SK-N-SH (cell line): ENCODE results near the gene BNIPL. TPM values are rescaled to one million over a fixed set of nuclear protein-coding genes. Genes with fewer than 3 reads are reported as not detected.

ENCODE experiments used
- CTCF ChIA-PET: fragments of 300-600, 350-600 bp; formaldehyde crosslinking; extraction: SDS; loops from one replicate; lab custom pipeline; 2021; lab: Yijun Ruan, JAX
- POLR2A ChIA-PET: fragments of 350-600 bp; sonication (Branson Sonifier 250); formaldehyde crosslinking; extraction: SDS; loops from one replicate; lab custom pipeline; 2020; ENCODE audit warnings: antibody characterized with exemption, inconsistent platforms; lab: Yijun Ruan, JAX
- DNase-seq: peaks from one replicate; pipeline ENCODE4 v3.0.0; 2012
- H2AFZ ChIP-seq: fragments of 200-600 bp; sonication (generic); 2 replicates; pipeline ENCODE4 v1.8.1; 2016; ENCODE audit warnings: antibody characterized with exemption, mild to moderate bottlenecking, low read depth
- H3F3A ChIP-seq: fragments of 200-600 bp; sonication (generic); replicated peaks from 2 replicates; pipeline ENCODE3; 2016; ENCODE audit warnings: antibody characterized with exemption, mild to moderate bottlenecking; ENCODE audit not compliant: insufficient read depth
- H3K27ac ChIP-seq, 2 experiments: fragments of 200-500 bp in 1 of 2; fragments of 200-600 bp in 1 of 2; sonication (Bioruptor generic) in 1 of 2; sonication (generic), shearing (Covaris generic) in 1 of 2; 2 replicates each; pipeline versions ENCODE4 v1.5.1 to v1.6.1; 2014 to 2016; ENCODE audit warnings: low read depth in 2 of 2, inconsistent platforms in 1 of 2, low read length in 1 of 2, mild to moderate bottlenecking in 1 of 2, mixed read lengths in 1 of 2
- H3K27me3 ChIP-seq: fragments of 200-600 bp; sonication (generic), shearing (Covaris generic); 2 replicates; pipeline ENCODE4 v1.6.1; 2016; ENCODE audit warnings: mixed run types; ENCODE audit not compliant: insufficient read depth
- H3K36me3 ChIP-seq, 2 experiments: fragments of 200-500 bp in 1 of 2; fragments of 200-600 bp in 1 of 2; sonication (Bioruptor generic) in 1 of 2; sonication (generic) in 1 of 2; replicated peaks in 1 of 2; 2 replicates each; pipeline versions ENCODE3 to v1.5.1; 2014 to 2016; ENCODE audit warnings: low read length in 1 of 2, mild to moderate bottlenecking in 1 of 2; ENCODE audit not compliant: insufficient read depth in 2 of 2, control insufficient read depth in 1 of 2
- H3K4me1 ChIP-seq, 2 experiments: fragments of 200-500 bp in 1 of 2; fragments of 200-600 bp in 1 of 2; sonication (Bioruptor generic) in 1 of 2; sonication (generic), shearing (Covaris generic) in 1 of 2; 2 replicates each; pipeline versions ENCODE4 v1.5.1 to v1.6.1; 2014 to 2016; ENCODE audit warnings: low read depth in 1 of 2, low read length in 1 of 2, mixed run types in 1 of 2; ENCODE audit not compliant: insufficient read depth in 2 of 2, control insufficient read depth in 1 of 2
- H3K4me2 ChIP-seq: fragments of 200-600 bp; sonication (generic), shearing (Covaris generic); 2 replicates; pipeline ENCODE4 v1.6.1; 2017; ENCODE audit warnings: mixed run types
- H3K4me3 ChIP-seq, 2 experiments: fragments of 200-500 bp in 1 of 2; fragments of 200-600 bp in 1 of 2; sonication (Bioruptor generic) in 1 of 2; sonication (generic), shearing (Covaris generic) in 1 of 2; 2 replicates each; pipeline versions ENCODE4 v1.5.1 to v1.8.1; 2014 to 2016; ENCODE audit warnings: low read depth in 2 of 2, inconsistent platforms in 1 of 2, low read length in 1 of 2, mild to moderate bottlenecking in 1 of 2, mixed read lengths in 1 of 2, moderate library complexity in 1 of 2
- H3K79me2 ChIP-seq: fragments of 200-600 bp; sonication (generic); 2 replicates; pipeline ENCODE4 v1.8.1; 2017; ENCODE audit warnings: mild to moderate bottlenecking; ENCODE audit not compliant: insufficient read depth
- H3K9ac ChIP-seq: fragments of 200-600 bp; sonication (generic); 2 replicates; pipeline ENCODE4 v1.6.1; 2017; ENCODE audit warnings: mixed run types
- H3K9me2 ChIP-seq: fragments of 200-600 bp; sonication (generic); 2 replicates; pipeline ENCODE4 v1.6.1; 2017; ENCODE audit warnings: mixed run types
- H3K9me3 ChIP-seq: fragments of 200-600 bp; sonication (generic); 2 replicates; pipeline ENCODE4 v1.6.1; 2017; ENCODE audit warnings: mixed run types, mild to moderate bottlenecking, moderate library complexity
- H4K20me1 ChIP-seq: fragments of 200-600 bp; sonication (generic); 2 replicates; pipeline ENCODE4 v1.6.1; 2017; ENCODE audit warnings: mild to moderate bottlenecking, mixed run types; ENCODE audit not compliant: insufficient read depth
- CHD2 ChIP-seq: fragments of 150-350 bp; IDR thresholded peaks from 2 replicates; pipeline ENCODE4 v1.6.1; 2018; ENCODE audit warnings: low read length; ENCODE audit not compliant: partially characterized antibody
- ELF1 ChIP-seq: IDR thresholded peaks from 2 replicates; pipeline ENCODE4 v1.4.0; 2012
- EZH2phosphoT487 ChIP-seq: fragments of 200-600 bp; sonication (generic); IDR thresholded peaks from 2 replicates; pipeline ENCODE4 v1.6.1; 2017; ENCODE audit warnings: low read depth, mixed run types, mild to moderate bottlenecking, antibody characterized with exemption, moderate library complexity, borderline replicate concordance
- FOXJ3 ChIP-seq: sonication (generic); formaldehyde crosslinking; IDR thresholded peaks from 2 replicates; pipeline ENCODE4 v1.5.1; 2020; ENCODE audit warnings: mild to moderate bottlenecking, missing genetic modification reagents
- FOXM1 ChIP-seq: IDR thresholded peaks from 2 replicates; pipeline ENCODE4 v1.4.0; 2012; ENCODE audit warnings: low read depth, mild to moderate bottlenecking
- JUND ChIP-seq: IDR thresholded peaks from 2 replicates; pipeline ENCODE4 v1.4.0; 2012
- MEF2A ChIP-seq: IDR thresholded peaks from 2 replicates; pipeline ENCODE4 v1.4.0; 2012; ENCODE audit warnings: low read depth, borderline replicate concordance
- MXI1 ChIP-seq: IDR thresholded peaks from 2 replicates; pipeline ENCODE4 v1.6.1; 2012; ENCODE audit warnings: mild to moderate bottlenecking, low read depth, low read length, improper control_type of control experiment
- RXRA ChIP-seq: IDR thresholded peaks from 2 replicates; pipeline ENCODE4 v1.4.0; 2012; ENCODE audit warnings: low read depth, mild to moderate bottlenecking, borderline replicate concordance
- SMC3 ChIP-seq: IDR thresholded peaks from 2 replicates; pipeline ENCODE4 v1.6.1; 2012; ENCODE audit warnings: low read depth, low read length, improper control_type of control experiment
- TAF1 ChIP-seq: IDR thresholded peaks from 2 replicates; pipeline ENCODE4 v1.6.1; 2012; ENCODE audit warnings: low read depth, mild to moderate bottlenecking, low read length, moderate library complexity, borderline replicate concordance
- WGBS: methylation state at CpG from one replicate; pipeline ENCODE4 v1.1.6; 2017; ENCODE audit warnings: low lambda C conversion rate; 5-methylcytosine and 5-hydroxymethylcytosine counted together
- polyA plus RNA-seq, 3 experiments: library from polyadenylated mRNA; depleted of rRNA; stranded (reverse); fragments of >200 nt; gene quantifications; 2 replicates each; pipeline ENCODE4 v1.2.3, GENCODE V29; 2012
- small RNA-seq, 7 experiments: library from RNA; depleted of rRNA; stranded (forward); fragments of <200 nt; gene quantifications; one replicate each; pipeline ENCODE3, GENCODE V24; 2012
- TF ChIP-seq, protein P1 (sequence below): IDR thresholded peaks from 2 replicates; pipeline ENCODE4 v1.4.0; 2012; ENCODE audit warnings: low read depth, borderline replicate concordance
- TF ChIP-seq, protein P2 (sequence below): IDR thresholded peaks from 2 replicates; pipeline ENCODE4 v1.4.0; 2012; ENCODE audit warnings: low read depth

BNIPL gene
- polyA plus RNA-seq, 1 of the 3 experiments (the other 2 are of a cell fraction): 0.12 TPM

DNA sequence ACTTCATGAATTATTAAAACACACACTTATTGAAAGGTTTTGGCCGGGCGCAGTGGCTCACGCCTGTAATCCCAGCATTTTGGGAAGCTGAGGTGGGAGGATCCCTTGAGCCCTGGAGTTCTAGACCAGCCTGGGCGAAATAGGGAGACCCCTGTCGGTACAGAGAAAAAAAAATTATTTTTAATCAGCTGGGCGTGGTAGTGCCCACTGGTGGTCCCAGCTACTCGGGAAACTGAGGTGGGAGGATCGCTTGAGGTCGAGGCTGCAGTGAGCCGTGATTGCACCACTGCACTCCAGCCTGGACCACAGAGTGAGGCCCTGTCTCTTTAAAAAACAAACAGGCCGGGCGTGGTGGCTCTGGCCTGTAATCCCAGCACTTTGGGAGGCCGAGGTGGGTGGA is 35.8 kb downstream of the BNIPL start (continued):
- TF ChIP-seq, protein P1, sequence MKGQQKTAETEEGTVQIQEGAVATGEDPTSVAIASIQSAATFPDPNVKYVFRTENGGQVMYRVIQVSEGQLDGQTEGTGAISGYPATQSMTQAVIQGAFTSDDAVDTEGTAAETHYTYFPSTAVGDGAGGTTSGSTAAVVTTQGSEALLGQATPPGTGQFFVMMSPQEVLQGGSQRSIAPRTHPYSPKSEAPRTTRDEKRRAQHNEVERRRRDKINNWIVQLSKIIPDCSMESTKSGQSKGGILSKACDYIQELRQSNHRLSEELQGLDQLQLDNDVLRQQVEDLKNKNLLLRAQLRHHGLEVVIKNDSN: no peak
- TF ChIP-seq ELF1 (no peak), MXI1 (no peak)
- TF ChIP-seq, protein P2, sequence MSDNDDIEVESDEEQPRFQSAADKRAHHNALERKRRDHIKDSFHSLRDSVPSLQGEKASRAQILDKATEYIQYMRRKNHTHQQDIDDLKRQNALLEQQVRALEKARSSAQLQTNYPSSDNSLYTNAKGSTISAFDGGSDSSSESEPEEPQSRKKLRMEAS: no peak
- TF ChIP-seq, all 33 proteins: peak for 0

- CTCF ChIA-PET: interaction anchor here (0.8 to 1.6 kb wide), 4 partner anchors 14 to 69 kb away, joined by 3 to 5 read pairs (median 4); partner anchors contain the start of gene GABPB2
- H3K4me3 ChIP-seq: no peak overlapping the region
- no peaks in the 10 kb centered on the region for H3K9me2 ChIP-seq
- no peaks in the 10 kb centered on the region for H3K9me3 ChIP-seq
- peaks cover 3% of the 10 kb centered on the region for H3F3A ChIP-seq
- TF ChIP-seq FOXJ3 (CRISPR knock-in tag) (no peak), TAF1 (no peak), SMC3 (no peak), FOXM1 (no peak), RXRA (no peak), JUND (no peak), CHD2 (no peak), EZH2phosphoT487 (no peak), MEF2A (no peak)
- no peaks in the 10 kb centered on the region for H3K79me2 ChIP-seq
- H3K27ac ChIP-seq: no peak overlapping the region
- no peak for DNase-seq
- H4K20me1 ChIP-seq: no peaks in the 10 kb centered on the region
- POLR2A ChIA-PET: no interaction called here
- WGBS: 80% methylated on average over 4 of the region's 4 CpGs
- no peaks in the 10 kb centered on the region for H3K36me3 ChIP-seq
- H3K27me3 ChIP-seq: no peaks in the 10 kb centered on the region
- H3K4me2 ChIP-seq: no peak overlapping the region
- H3K4me1 ChIP-seq: no peaks in the 10 kb centered on the region
- H3K9ac ChIP-seq: no peak overlapping the region
- no peak overlapping the region for H2AFZ ChIP-seq
These were observed 49.7 kb downstream of the BNIPL start for GRCh38 chr1:151085953-151086559.

Small RNAs within 50 kb of the gene (small RNA-seq; reads per million reads assigned to genes)
- gene RNU6-884P: 0 to 4.7 (median 0.10) reads per million in 7 experiments

Other genes with a start within 250 kb of the BNIPL start
- 6.3 and 7.9 TPM in 2 replicates for gene CTSK, start 228.3 kb upstream of the BNIPL start, polyA plus RNA-seq (2012; rRNA removed)
- gene ARNT, start 160.0 kb upstream of the BNIPL start, polyA plus RNA-seq (2012; rRNA removed): 10.9 and 13.7 TPM in 2 replicates
- gene CTXND2, start 149.4 kb upstream of the BNIPL start, polyA plus RNA-seq (2012; rRNA removed): not detected in 2 replicates
- 29.9 and 43.0 TPM in 2 replicates for gene SETDB1, start 110.2 kb upstream of the BNIPL start, polyA plus RNA-seq (2012; rRNA removed)
- gene CERS2, start 61.8 kb upstream of the BNIPL start, polyA plus RNA-seq (2012; rRNA removed): 150 and 225 TPM in 2 replicates
- 0.07 and 0.21 TPM in 2 replicates for gene ANXA9, start 54.3 kb upstream of the BNIPL start, polyA plus RNA-seq (2012; rRNA removed)
- gene MINDY1, start 29.7 kb upstream of the BNIPL start, polyA plus RNA-seq (2012; rRNA removed): 6.0 and 6.7 TPM in 2 replicates
- gene PRUNE1, start 28.1 kb upstream of the BNIPL start, polyA plus RNA-seq (2012; rRNA removed): 7.3 and 8.2 TPM in 2 replicates
- 3.0 and 5.5 TPM in 2 replicates for gene C1orf56, start 11.2 kb downstream of the BNIPL start, polyA plus RNA-seq (2012; rRNA removed)
- 47.8 and 65.6 TPM in 2 replicates for gene CDC42SE1, start 23.0 kb downstream of the BNIPL start, polyA plus RNA-seq (2012; rRNA removed)
- gene MLLT11, start 23.8 kb downstream of the BNIPL start, polyA plus RNA-seq (2012; rRNA removed): 26.7 and 33.8 TPM in 2 replicates
- 2.4 and 3.9 TPM in 2 replicates for gene GABPB2, start 34.2 kb downstream of the BNIPL start, polyA plus RNA-seq (2012; rRNA removed)
- 3.1 and 4.0 TPM in 2 replicates for gene SEMA6C, start 110.0 kb downstream of the BNIPL start, polyA plus RNA-seq (2012; rRNA removed)
- not detected in 2 replicates for gene TNFAIP8L2, start 120.1 kb downstream of the BNIPL start, polyA plus RNA-seq (2012; rRNA removed)
- 4.5 and 5.1 TPM in 2 replicates for gene LYSMD1, start 129.3 kb downstream of the BNIPL start, polyA plus RNA-seq (2012; rRNA removed)
- 23.4 and 27.8 TPM in 2 replicates for gene SCNM1, start 129.6 kb downstream of the BNIPL start, polyA plus RNA-seq (2012; rRNA removed)
- gene TMOD4, start 139.4 kb downstream of the BNIPL start, polyA plus RNA-seq (2012; rRNA removed): 0.57 and 0.59 TPM in 2 replicates
- gene VPS72, start 153.6 kb downstream of the BNIPL start, polyA plus RNA-seq (2012; rRNA removed): 80.2 and 104 TPM in 2 replicates
- gene PIP5K1A, start 162.0 kb downstream of the BNIPL start, polyA plus RNA-seq (2012; rRNA removed): 66.0 and 94.1 TPM in 2 replicates
- gene PSMD4, start 218.1 kb downstream of the BNIPL start, polyA plus RNA-seq (2012; rRNA removed): 419 and 518 TPM in 2 replicates
- 14.6 and 15.8 TPM in 2 replicates for gene ZNF687, start 245.7 kb downstream of the BNIPL start, polyA plus RNA-seq (2012; rRNA removed)